ENCODE measurements around the gene ELL2.

ELL2 gene

DNA sequence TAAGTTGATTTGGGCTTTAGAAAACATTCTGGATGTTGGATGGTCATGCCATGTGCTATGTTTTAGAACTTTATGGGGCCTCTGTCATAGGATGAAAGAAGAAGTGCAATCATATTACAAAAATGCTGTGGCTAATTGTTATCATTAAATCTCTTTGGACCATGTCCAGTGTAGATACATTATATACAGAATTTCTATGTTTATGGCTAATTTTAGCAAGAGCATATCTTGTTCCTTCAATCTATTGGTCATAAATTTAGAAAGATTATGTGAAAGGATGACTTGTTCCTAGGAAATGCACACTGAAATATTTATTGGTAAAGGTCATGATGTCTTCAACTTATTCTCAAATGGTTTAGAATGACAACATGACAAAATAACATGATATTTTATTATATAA, 42.4 kb upstream of the ELL2 start:
- H3K4me3 ChIP-seq (ENCODE audit: control insufficient read depth, low read depth, low read length), result no peak overlapping the region
- DNase-seq (ENCODE audit: low read depth), result no peak
- TF ChIP-seq, protein P1, sequence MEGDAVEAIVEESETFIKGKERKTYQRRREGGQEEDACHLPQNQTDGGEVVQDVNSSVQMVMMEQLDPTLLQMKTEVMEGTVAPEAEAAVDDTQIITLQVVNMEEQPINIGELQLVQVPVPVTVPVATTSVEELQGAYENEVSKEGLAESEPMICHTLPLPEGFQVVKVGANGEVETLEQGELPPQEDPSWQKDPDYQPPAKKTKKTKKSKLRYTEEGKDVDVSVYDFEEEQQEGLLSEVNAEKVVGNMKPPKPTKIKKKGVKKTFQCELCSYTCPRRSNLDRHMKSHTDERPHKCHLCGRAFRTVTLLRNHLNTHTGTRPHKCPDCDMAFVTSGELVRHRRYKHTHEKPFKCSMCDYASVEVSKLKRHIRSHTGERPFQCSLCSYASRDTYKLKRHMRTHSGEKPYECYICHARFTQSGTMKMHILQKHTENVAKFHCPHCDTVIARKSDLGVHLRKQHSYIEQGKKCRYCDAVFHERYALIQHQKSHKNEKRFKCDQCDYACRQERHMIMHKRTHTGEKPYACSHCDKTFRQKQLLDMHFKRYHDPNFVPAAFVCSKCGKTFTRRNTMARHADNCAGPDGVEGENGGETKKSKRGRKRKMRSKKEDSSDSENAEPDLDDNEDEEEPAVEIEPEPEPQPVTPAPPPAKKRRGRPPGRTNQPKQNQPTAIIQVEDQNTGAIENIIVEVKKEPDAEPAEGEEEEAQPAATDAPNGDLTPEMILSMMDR (IDR thresholded peaks at IDR 0.05; ENCODE audit: control insufficient read depth, insufficient read depth, low read depth, low read length, missing control alignments), result no peak

DNA sequence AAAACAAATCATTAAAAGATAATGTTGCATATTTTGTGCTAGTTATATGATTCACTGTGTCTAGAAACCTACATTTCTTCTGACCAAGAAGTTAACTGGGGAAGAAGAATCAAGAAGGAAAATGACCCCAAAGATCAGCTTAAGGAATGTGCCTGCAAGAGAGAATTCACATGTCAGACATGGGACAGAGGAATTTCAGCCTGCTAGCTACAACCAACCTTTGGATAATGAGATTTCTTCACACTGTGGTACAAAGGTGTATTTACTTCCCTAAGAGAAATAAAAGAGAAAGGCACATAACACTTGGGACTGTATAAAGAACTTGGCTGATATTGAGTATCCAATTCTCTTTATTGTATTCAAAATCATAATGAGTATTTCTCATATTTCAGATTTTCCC, 39.6 kb upstream of the ELL2 start:
- H3K4me3 ChIP-seq (ENCODE audit: control insufficient read depth, low read depth, low read length), result no peak overlapping the region
- TF ChIP-seq, protein P1 (IDR thresholded peaks at IDR 0.05; ENCODE audit: control insufficient read depth, insufficient read depth, low read depth, low read length, missing control alignments), result no peak
- peak; percentile 18 for DNase-seq (ENCODE audit: low read depth)

DNA sequence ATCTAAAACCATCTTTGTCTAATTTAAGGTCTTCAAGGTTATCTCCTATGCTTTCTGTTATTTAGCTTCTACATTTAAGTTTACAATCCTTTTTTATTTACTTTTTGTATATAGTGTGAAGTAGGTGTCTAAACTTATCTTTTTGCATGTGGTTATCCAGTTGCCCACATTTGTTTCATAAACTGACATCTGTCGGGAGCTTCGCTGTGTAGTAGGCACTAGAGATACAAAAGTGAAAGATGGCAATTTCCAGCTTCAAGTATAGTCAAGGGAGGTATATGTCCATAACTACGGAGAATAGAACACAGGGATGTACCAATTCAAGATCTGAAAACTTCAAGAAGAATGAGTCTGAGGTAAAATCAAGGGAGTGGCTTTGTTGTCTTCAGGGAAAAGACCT, 38.7 kb upstream of the ELL2 start:
- TF ChIP-seq, protein P1 (IDR thresholded peaks at IDR 0.05; ENCODE audit: control insufficient read depth, insufficient read depth, low read depth, low read length, missing control alignments), result no peak
- no peak overlapping the region for H3K4me3 ChIP-seq (ENCODE audit: control insufficient read depth, low read depth, low read length)
- DNase-seq (ENCODE audit: low read depth), result no peak

DNA sequence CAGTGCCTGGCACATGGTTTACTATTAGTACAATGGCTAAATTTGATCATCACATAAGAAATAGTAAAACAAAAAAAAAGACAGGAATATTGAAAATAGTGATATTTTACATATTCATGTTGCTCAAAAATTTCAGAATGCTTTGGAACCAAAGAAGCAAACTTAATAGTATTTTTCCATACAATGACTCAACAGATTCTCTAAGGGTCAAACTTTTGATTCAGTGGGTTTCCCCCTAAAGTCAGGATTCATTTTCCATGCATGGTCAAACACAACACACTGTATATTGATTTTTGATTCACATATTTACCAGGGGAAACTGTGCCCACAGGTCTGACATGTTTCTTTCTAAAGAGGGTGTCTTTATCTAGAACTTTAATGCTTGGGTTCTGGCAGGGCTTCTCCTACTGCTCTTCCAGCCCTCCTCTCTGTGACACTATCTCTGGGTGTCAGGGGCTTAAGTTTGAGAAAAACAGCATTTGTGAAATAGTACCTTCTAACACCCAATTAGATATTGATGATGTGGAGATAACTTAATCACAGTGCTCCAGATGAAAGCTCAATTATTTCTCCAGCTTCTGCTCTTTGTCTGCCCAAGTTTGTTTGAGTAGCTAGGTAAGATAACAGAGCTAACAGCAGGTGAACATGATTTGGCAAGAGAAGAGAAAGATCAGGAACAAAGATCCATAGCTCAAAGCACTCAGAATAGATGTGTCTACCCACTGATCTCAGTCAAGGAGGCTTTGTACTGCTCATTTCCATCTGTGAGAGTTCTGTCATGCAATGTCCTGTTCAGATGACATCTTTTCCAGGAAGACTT, 35.5 kb upstream of the ELL2 start:
- TF ChIP-seq, protein P1 (IDR thresholded peaks at IDR 0.05; ENCODE audit: control insufficient read depth, insufficient read depth, low read depth, low read length, missing control alignments), result no peak
- no peak overlapping the region for H3K4me3 ChIP-seq (ENCODE audit: control insufficient read depth, low read depth, low read length)
- DNase-seq (ENCODE audit: low read depth), result no peak

DNA sequence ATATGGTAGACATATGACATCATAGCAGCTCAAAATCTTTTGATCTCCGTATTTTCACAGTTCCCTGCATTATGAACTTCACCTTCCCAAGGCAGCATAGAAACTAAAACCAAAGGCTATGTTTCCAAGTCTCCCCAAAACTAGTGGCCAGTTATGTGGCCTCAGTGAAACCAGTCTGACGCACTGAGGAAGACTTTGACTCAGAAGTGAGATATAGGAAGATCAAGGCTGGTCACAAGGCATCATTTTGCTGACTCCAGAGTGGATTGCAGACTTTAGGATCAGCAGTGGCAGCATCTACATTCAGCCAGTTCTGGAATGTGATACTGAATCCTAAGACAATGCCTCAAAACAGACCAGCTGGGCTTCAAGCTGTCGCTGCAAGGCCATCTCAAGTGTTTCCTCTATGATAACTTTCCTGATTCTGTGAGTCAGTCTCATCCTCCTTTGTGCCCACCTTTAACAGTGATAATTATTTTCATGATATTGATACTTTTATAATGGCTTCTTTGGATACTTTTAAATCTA, 34.4 kb upstream of the ELL2 start:
- no peak for DNase-seq (ENCODE audit: low read depth)
- TF ChIP-seq, protein P1 (IDR thresholded peaks at IDR 0.05; ENCODE audit: control insufficient read depth, insufficient read depth, low read depth, low read length, missing control alignments), result no peak
- H3K4me3 ChIP-seq (ENCODE audit: control insufficient read depth, low read depth, low read length), result no peak overlapping the region

DNA sequence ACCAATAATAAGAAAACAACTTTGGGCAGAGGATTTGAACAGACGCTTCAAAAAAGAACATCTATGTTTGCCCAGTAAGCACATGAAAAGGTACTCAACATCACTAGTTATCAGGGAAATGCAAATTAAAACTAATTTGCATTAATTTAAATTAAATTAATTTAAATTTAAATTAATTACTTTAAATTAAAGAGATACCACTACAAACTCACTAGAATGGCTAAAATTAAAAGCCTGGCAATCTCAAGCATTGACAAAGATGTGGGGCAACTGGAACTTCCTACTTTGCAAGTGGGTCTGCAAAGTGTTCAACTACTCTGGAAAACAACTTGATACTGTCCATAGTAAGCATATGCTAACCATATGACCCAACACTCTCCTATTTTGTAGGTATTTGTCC, 32.1 kb upstream of the ELL2 start:
- no peak overlapping the region for H3K4me3 ChIP-seq (ENCODE audit: control insufficient read depth, low read depth, low read length)
- TF ChIP-seq, protein P1 (IDR thresholded peaks at IDR 0.05; ENCODE audit: control insufficient read depth, insufficient read depth, low read depth, low read length, missing control alignments), result no peak
- DNase-seq (ENCODE audit: low read depth), result no peak

All from AG09309 (cell line).